Esophagus muscularis mucosa (tissue), 4 donors: ENCODE results near the gene MPPED1. TPM values are rescaled to one million over a fixed set of nuclear protein-coding genes. Genes with fewer than 3 reads are reported as not detected.

Experiments
- DNase-seq: peaks from one replicate; pipeline ENCODE4 v3.0.0-alpha.2; 2017; ENCODE audit errors: extremely low spot score
- H3K27ac ChIP-seq, 4 donors: fragments of 200-600 bp; sonication (generic); replicated peaks in 1 of 4; 1 replicate in 3 of 4; 2 replicates in 1 of 4; pipeline ENCODE4 v1.5.1; 2016 to 2019; ENCODE audit warnings: mild to moderate bottlenecking in 1 of 4
- H3K27me3 ChIP-seq, 4 donors: fragments of 200-600 bp; sonication (generic); one replicate each; pipeline versions ENCODE4 v1.5.1 to v1.6.0; 2016 to 2019
- H3K36me3 ChIP-seq, 4 donors: fragments of 200-600 bp; sonication (generic); one replicate each; pipeline ENCODE4 v1.5.1; 2016 to 2019
- H3K4me1 ChIP-seq, 4 donors: fragments of 200-600 bp; sonication (generic); one replicate each; pipeline ENCODE4 v1.5.1; 2016 to 2019
- H3K4me3 ChIP-seq, 4 donors: fragments of 200-600 bp; sonication (generic); 1 replicate in 2 of 4; 2 replicates in 2 of 4; pipeline ENCODE4 v1.5.1; 2016 to 2019; ENCODE audit warnings: mild to moderate bottlenecking in 4 of 4, moderate library complexity in 1 of 4
- H3K9me3 ChIP-seq, 4 donors: fragments of 200-600 bp; sonication (generic); 1 replicate in 3 of 4; 2 replicates in 1 of 4; pipeline ENCODE4 v1.5.1; 2016 to 2019
- CTCF ChIP-seq, 3 experiments: fragments of 200-600 bp in 2 of 3; fragments of 450-650 bp in 1 of 3; sonication (generic) in 2 of 3; IDR thresholded peaks; one replicate each; pipeline ENCODE4 v1.5.1; 2017 to 2019; ENCODE audit warnings: antibody characterized with exemption in 3 of 3, mild to moderate bottlenecking in 2 of 3, moderate library complexity in 1 of 3
- EP300 ChIP-seq: sonication (generic); formaldehyde crosslinking; IDR thresholded peaks from one replicate; pipeline ENCODE4 v1.6.1; 2017; ENCODE audit warnings: antibody characterized with exemption
- POLR2A ChIP-seq: fragments of 450-650 bp; IDR thresholded peaks from one replicate; pipeline ENCODE4 v1.6.1; 2017; ENCODE audit warnings: antibody characterized with exemption, moderate library complexity, mild to moderate bottlenecking, low read depth
- POLR2AphosphoS5 ChIP-seq, 2 donors: sonication (generic); formaldehyde crosslinking; IDR thresholded peaks; one replicate each; pipeline ENCODE4 v1.6.1; 2017; ENCODE audit warnings: antibody characterized with exemption in 2 of 2
- WGBS: methylation state at CpG from one replicate; pipeline ENCODE4 v1.1.5; 2018; 5-methylcytosine and 5-hydroxymethylcytosine counted together
- intact Hi-C: fragments of 100-400 bp; cut with DNase I; formaldehyde crosslinking; loops from one replicate; pipeline ENCODE4 v1.15.1; 2023
- total RNA-seq, 4 donors: library from RNA; depleted of rRNA; stranded (reverse); fragments of >200 nt; gene quantifications; one replicate each; pipeline versions ENCODE4 v1.1.0 to v1.2.1, GENCODE V29; 2016

MPPED1 gene
- total RNA-seq, 4 donors from 2014 or later, result not detected

- Histone ChIP-seq H3K4me3 (no peak overlapping the region), H3K27me3 (no peaks in the 10 kb centered on the region), H3K9me3 (peaks cover 0 to 7% (median 0%) of the 10 kb centered on the region in 4 donors), H3K27ac (no peak overlapping the region), H3K4me1 (no peaks in the 10 kb centered on the region), H3K36me3 (peaks cover 0 to 7% (median 2%) of the 10 kb centered on the region in 4 donors)
- intact Hi-C loops, result no loop called here
- no peak for DNase-seq
- TF ChIP-seq EP300 (no peak), POLR2AphosphoS5 (IDR thresholded peaks at IDR 0.05) (no peak), POLR2A (no peak), CTCF (IDR thresholded peaks at IDR 0.05) (no peak)
- 84% methylated on average over 6 of the region's 6 CpGs for WGBS
Measured at GRCh38 chr22:43541022-43541421, 129.2 kb downstream of the MPPED1 start.

GRCh38 chr22:43541462-43542407, 129.9 kb downstream of the MPPED1 start:
- Histone ChIP-seq H3K36me3 (peaks cover 0 to 6% (median 2%) of the 10 kb centered on the region in 4 donors), H3K4me3 (no peak overlapping the region), H3K27ac (no peak overlapping the region), H3K4me1 (no peaks in the 10 kb centered on the region), H3K27me3 (no peaks in the 10 kb centered on the region), H3K9me3 (peaks cover 0 to 7% (median 0%) of the 10 kb centered on the region in 4 donors)
- intact Hi-C loops, result no loop called here
- no peak for DNase-seq
- no peak for TF ChIP-seq POLR2A
- no peak for TF ChIP-seq POLR2AphosphoS5 (IDR thresholded peaks at IDR 0.05)
- TF ChIP-seq EP300, result no peak
- TF ChIP-seq CTCF (IDR thresholded peaks at IDR 0.05), result no peak
- WGBS, result 79% methylated on average over 18 of the region's 18 CpGs

GRCh38 chr22:43542681-43543521, 131.1 kb downstream of the MPPED1 start:
- WGBS, result 90% methylated on average over 23 of the region's 23 CpGs

More at GRCh38 chr22:43542681-43543521, 131.1 kb downstream of the MPPED1 start:
- no peak for DNase-seq
- H3K36me3 ChIP-seq, result no peaks in the 10 kb centered on the region
- intact Hi-C loops, result no loop called here
- no peak overlapping the region for H3K4me3 ChIP-seq
- H3K4me1 ChIP-seq, result no peaks in the 10 kb centered on the region
- TF ChIP-seq CTCF (IDR thresholded peaks at IDR 0.05) (no peak), POLR2A (no peak)
- H3K27me3 ChIP-seq, result no peaks in the 10 kb centered on the region
- H3K9me3 ChIP-seq, result no peaks in the 10 kb centered on the region
- H3K27ac ChIP-seq, result no peak overlapping the region
